Keratinocyte (primary cell): Measurements from ENCODE around the gene CKM. TPM values are rescaled to one million over a fixed set of nuclear protein-coding genes. Genes with fewer than 3 reads are reported as not detected.

Source experiments
- DNase-seq: peaks from one replicate; pipeline ENCODE4 v3.0.0-alpha.2; 2011; ENCODE audit warnings: low read depth, missing footprints, low spot score
- FAIRE-seq: peaks from 2 replicates; lab custom pipeline; 2011; peaks lifted over from hg19 to GRCh38; lab: Jason Lieb, UNC
- H2AFZ ChIP-seq: 2 replicates; pipeline ENCODE4 v1.6.0; 2012; ENCODE audit warnings: low read length, control low read depth, inconsistent platforms; ENCODE audit not compliant: control insufficient read depth
- H3K27ac ChIP-seq: 2 replicates; pipeline ENCODE4 v1.5.1; 2011; ENCODE audit warnings: low read length; ENCODE audit not compliant: control insufficient read depth, insufficient read depth
- H3K27me3 ChIP-seq: 3 replicates; pipeline ENCODE4 v1.6.0; 2011; ENCODE audit warnings: low read length; ENCODE audit not compliant: control insufficient read depth, insufficient read depth; ENCODE audit errors: extremely low read depth
- H3K36me3 ChIP-seq, 2 experiments: 2 replicates in 1 of 2; 3 replicates in 1 of 2; pipeline ENCODE4 v1.5.1; 2011; ENCODE audit warnings: low read length in 2 of 2, mild to moderate bottlenecking in 1 of 2; ENCODE audit not compliant: control insufficient read depth in 2 of 2, insufficient read depth in 2 of 2; ENCODE audit errors: extremely low read depth in 1 of 2
- H3K4me1 ChIP-seq: 3 replicates; pipeline ENCODE4 v1.5.1; 2011; ENCODE audit warnings: low read length; ENCODE audit not compliant: control insufficient read depth, insufficient read depth; ENCODE audit errors: extremely low read depth
- H3K4me2 ChIP-seq: 3 replicates; pipeline ENCODE4 v1.6.0; 2011; ENCODE audit warnings: low read depth, low read length; ENCODE audit not compliant: control insufficient read depth, insufficient read depth; ENCODE audit errors: extremely low read depth
- H3K4me3 ChIP-seq, 3 experiments: fragments of 200-600 bp in 1 of 3; sonication (generic) in 1 of 3; 2 replicates in 2 of 3; 3 replicates in 1 of 3; pipeline ENCODE4 v1.5.1; 2011 to 2016; ENCODE audit warnings: low read length in 3 of 3, mild to moderate bottlenecking in 3 of 3, control low read depth in 2 of 3, inconsistent platforms in 1 of 3, low read depth in 1 of 3, mixed read lengths in 1 of 3, mixed run types in 1 of 3, moderate library complexity in 1 of 3; ENCODE audit not compliant: control insufficient read depth in 2 of 3, insufficient read depth in 2 of 3; ENCODE audit errors: extremely low read depth in 1 of 3
- H3K79me2 ChIP-seq: 2 replicates; pipeline ENCODE4 v1.6.0; 2012; ENCODE audit warnings: low read length; ENCODE audit not compliant: control insufficient read depth, insufficient read depth
- H3K9ac ChIP-seq: 3 replicates; pipeline ENCODE4 v1.6.0; 2011; ENCODE audit warnings: low read length; ENCODE audit not compliant: control insufficient read depth, insufficient read depth; ENCODE audit errors: extremely low read depth
- H3K9me1 ChIP-seq: 3 replicates; pipeline ENCODE4 v1.6.0; 2011; ENCODE audit warnings: low read length; ENCODE audit not compliant: control insufficient read depth, insufficient read depth; ENCODE audit errors: extremely low read depth
- H3K9me3 ChIP-seq: 2 replicates; pipeline ENCODE4 v1.5.1; 2012; ENCODE audit warnings: low read depth, low read length; ENCODE audit not compliant: control insufficient read depth
- H4K20me1 ChIP-seq: 3 replicates; pipeline ENCODE4 v1.6.0; 2011; ENCODE audit warnings: low read length; ENCODE audit not compliant: control insufficient read depth, insufficient read depth; ENCODE audit errors: extremely low read depth
- CTCF ChIP-seq, 3 experiments: IDR thresholded peaks in 1 of 3; conservative IDR thresholded peaks in 1 of 3; optimal IDR thresholded peaks in 1 of 3; 2 replicates in 2 of 3; 3 replicates in 1 of 3; pipeline versions ENCODE3 to v1.5.1; 2011; ENCODE audit warnings: low read length in 3 of 3, mild to moderate bottlenecking in 3 of 3, moderate library complexity in 2 of 3, control low read depth in 1 of 3, inconsistent platforms in 1 of 3; ENCODE audit not compliant: insufficient read depth in 2 of 3; ENCODE audit errors: extremely low read depth in 1 of 3
- EZH2 ChIP-seq: IDR thresholded peaks from one replicate; pipeline ENCODE4 v1.6.1; 2012; ENCODE audit warnings: inconsistent platforms, mild to moderate bottlenecking, low read length, moderate library complexity
- dilution Hi-C: fragments of 300-500 bp; cut with MboI; formaldehyde crosslinking; loops from one replicate; pipeline ENCODE4 v1.7.0; 2020; ENCODE audit warnings: low sequenced_read_pairs; ENCODE audit not compliant: extremely low pct_ligation_motif_present
- polyA plus RNA-seq, 5 experiments: library from polyadenylated mRNA; depleted of rRNA in 3 of 5; stranded (reverse) in 3 of 5; stranded (forward) in 1 of 5; unstranded in 1 of 5; fragments of >200 nt; gene quantifications; 1 replicate in 1 of 5; 2 replicates in 3 of 5; 3 replicates in 1 of 5; pipeline versions ENCODE4 v1.2.1 to v1.2.3, GENCODE V29; 2011 to 2012; ENCODE audit warnings: missing spikeins in 2 of 5, low read depth in 1 of 5, low replicate concordance in 1 of 5

CKM gene
- polyA plus RNA-seq, 1 donor (not counting 4 experiments of a cell fraction or from before 2014, with no cell fraction given) = not detected

- H3K79me2 ChIP-seq = peaks cover 10% of the 10 kb centered on the region
- no peaks in the 10 kb centered on the region for H3K9me3 ChIP-seq
- DNase-seq (no peak), FAIRE-seq (no peak)
- no peak overlapping the region for H3K4me2 ChIP-seq
- no peaks in the 10 kb centered on the region for H3K27me3 ChIP-seq
- TF ChIP-seq CTCF (optimal IDR thresholded peaks at IDR 0.05 in 1 of 3, IDR thresholded peaks at IDR 0.05 in 1 of 3, conservative IDR thresholded peaks at IDR 0.05 in 1 of 3; ENCODE audit: extremely low read depth in 1 of 3, insufficient read depth in 2 of 3, low read length in 3 of 3) (no peak), EZH2 (no peak)
- dilution Hi-C loops = no loop called here
- peaks cover 26 to 32% of the 10 kb centered on the region in 2 experiments for H3K36me3 ChIP-seq
- H3K4me1 ChIP-seq = peaks cover 7% of the 10 kb centered on the region
- no peak overlapping the region for H3K27ac ChIP-seq
- no peak overlapping the region for H2AFZ ChIP-seq
- H3K4me3 ChIP-seq = no peak overlapping the region
- no peak overlapping the region for H3K9ac ChIP-seq
- H4K20me1 ChIP-seq = no peaks in the 10 kb centered on the region
- no peaks in the 10 kb centered on the region for H3K9me1 ChIP-seq
These were observed 42.0 kb upstream of the CKM start for GRCh38 chr19:45364696-45365095.

GRCh38 chr19:45363861-45364459 is 41.3 kb upstream of the CKM start:
- Histone ChIP-seq H3K4me1 (peaks cover under 1% of the 10 kb centered on the region), H4K20me1 (no peaks in the 10 kb centered on the region), H3K79me2 (peaks cover 6% of the 10 kb centered on the region), H3K9ac (no peak overlapping the region), H3K4me3 (no peak overlapping the region), H3K36me3 (peaks cover 28 to 37% of the 10 kb centered on the region in 2 experiments), H3K9me1 (no peaks in the 10 kb centered on the region), H3K4me2 (no peak overlapping the region), H3K9me3 (no peaks in the 10 kb centered on the region), H2AFZ (no peak overlapping the region), H3K27me3 (no peaks in the 10 kb centered on the region), H3K27ac (no peak overlapping the region)
- dilution Hi-C loops = no loop called here
- DNase-seq (no peak), FAIRE-seq (no peak)
- TF ChIP-seq CTCF (optimal IDR thresholded peaks at IDR 0.05 in 1 of 3, IDR thresholded peaks at IDR 0.05 in 1 of 3, conservative IDR thresholded peaks at IDR 0.05 in 1 of 3; ENCODE audit: extremely low read depth in 1 of 3, insufficient read depth in 2 of 3, low read length in 3 of 3) (no peak), EZH2 (no peak)
